Stimulated activated naive CD8-positive, alpha-beta T cell treated with anti-CD3 and anti-CD28 coated beads, Interleukin-15, Interleukin-2, amounts not matched to agents 100 ng/mL and 50 ng/mL, for 24 hours (primary cell): ENCODE data around the gene RPL11.
"Not testable (repeated sequence)": the region's sequence is repeated elsewhere in the genome, so short reads cannot be mapped to it uniquely, and the experiment has no call there.

ENCODE experiments used
- H3K27ac Mint-ChIP-seq: one replicate; pipeline ENCODE4 v1.8.0; 2021; ENCODE audit warnings: mild to moderate bottlenecking, mixed read lengths
- H3K27me3 Mint-ChIP-seq: one replicate; pipeline ENCODE4 v1.8.0; 2021; ENCODE audit warnings: mixed read lengths
- H3K36me3 Mint-ChIP-seq: one replicate; pipeline ENCODE4 v1.8.0; 2021; ENCODE audit warnings: low read depth, mixed read lengths
- H3K4me1 Mint-ChIP-seq: one replicate; pipeline ENCODE4 v1.8.0; 2021; ENCODE audit warnings: low read depth, mixed read lengths
- H3K4me3 Mint-ChIP-seq: one replicate; pipeline ENCODE4 v1.8.0; 2021; ENCODE audit warnings: mild to moderate bottlenecking, mixed read lengths
- H3K9me3 Mint-ChIP-seq: one replicate; pipeline ENCODE4 v1.8.0; 2021; ENCODE audit warnings: mixed read lengths

RPL11 gene

DNA sequence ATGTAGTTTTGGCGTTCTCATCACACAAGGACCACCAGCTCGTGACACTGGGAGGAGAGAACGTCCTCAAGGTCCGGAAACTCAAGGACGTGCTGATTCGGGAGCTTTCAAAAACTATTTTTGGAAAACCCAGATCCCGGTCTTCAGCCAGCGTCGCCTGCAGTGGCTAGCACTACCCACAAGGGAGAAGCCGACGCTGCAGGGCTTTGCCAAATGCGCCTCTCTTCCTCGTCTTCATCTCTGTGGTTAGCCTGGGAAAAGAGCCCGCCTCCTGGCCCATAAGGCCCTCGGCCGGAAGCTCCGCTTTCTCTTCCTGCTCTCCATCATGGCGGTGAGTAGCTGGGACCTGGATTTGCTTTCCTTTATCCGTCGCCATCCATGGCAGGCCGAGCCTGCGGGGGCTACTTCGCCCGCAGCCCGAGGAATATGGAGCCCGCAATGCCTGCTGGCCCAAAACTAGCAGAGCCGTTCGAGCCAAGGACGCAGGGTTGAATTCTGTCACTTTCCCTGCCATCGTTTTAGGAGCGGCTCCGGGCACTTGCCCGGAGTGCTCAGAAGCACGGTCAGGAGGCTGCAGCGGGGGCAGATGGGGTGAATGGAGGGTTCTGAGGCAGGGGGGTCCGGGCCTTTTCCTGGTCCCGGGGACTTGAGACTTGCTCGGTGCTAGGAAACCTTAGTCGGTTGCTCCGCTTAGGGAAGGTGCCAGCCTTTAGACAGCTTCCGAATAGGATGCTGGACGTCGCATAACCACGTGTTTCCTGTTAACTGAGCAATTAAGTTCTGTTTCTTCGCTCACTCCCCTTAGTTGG, at the start of gene RPL11:
Gene RPL11, plus strand, starts transcription at position 308 of the 809 bp plus-strand sequence. Its CDS starts 18 bp downstream, at position 326.
- H3K27ac Mint-ChIP-seq, result peak within 1 kb of the TSS; percentile 98
- no peaks in the 10 kb centered on the region for H3K27me3 Mint-ChIP-seq
- H3K9me3 Mint-ChIP-seq, result no peaks in the 10 kb centered on the region
- H3K4me3 Mint-ChIP-seq, result peak within 1 kb of the TSS; percentile 95
- H3K4me1 Mint-ChIP-seq, result peaks cover 45% of the 10 kb centered on the region
- peaks cover 51% of the 10 kb centered on the region for H3K36me3 Mint-ChIP-seq

DNA sequence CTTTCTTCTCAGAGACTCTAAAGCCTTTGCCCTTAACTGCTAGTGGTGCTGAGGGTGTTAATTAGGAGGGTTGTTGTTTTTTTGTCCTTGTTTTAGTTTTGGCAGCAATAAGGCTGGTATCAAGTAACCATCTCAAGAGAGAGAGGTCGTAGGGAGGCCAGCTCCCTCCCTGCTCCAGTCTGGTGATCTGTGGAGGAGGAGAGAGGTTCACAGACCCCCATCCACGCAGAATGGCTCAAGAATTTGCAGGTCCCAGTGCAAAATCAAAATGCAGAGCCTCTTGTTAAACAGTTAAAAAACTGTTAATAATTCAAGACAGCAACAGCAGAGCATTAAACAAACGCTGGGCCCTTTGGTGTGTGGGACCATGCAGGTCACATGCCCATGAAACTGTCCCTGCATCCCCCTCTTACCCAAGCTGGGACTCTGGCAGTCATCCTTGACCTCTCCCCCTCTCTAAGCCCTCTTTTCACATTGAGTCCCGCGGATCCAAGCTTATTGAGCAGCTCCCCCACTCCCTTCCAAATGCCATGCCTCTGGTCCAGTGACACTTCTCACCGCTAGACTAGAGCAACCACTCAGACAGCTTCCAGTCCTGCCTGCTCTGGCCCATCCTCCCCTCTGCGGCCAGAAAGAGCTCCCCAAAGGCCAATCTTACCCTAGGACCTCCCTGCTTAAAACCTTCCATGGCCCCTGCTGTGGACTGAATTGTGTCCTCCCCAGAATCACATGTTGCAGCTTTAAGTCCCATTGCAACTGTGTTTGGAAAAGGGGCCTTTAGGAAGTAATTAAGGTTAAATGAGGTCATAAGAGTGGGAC, 47.7 kb upstream of the RPL11 start:
- Mint-ChIP-seq H3K9me3 (no peaks in the 10 kb centered on the region), H3K4me3 (no peak overlapping the region), H3K27me3 (no peaks in the 10 kb centered on the region), H3K36me3 (no peaks in the 10 kb centered on the region), H3K4me1 (no peaks in the 10 kb centered on the region), H3K27ac (no peak overlapping the region)

DNA sequence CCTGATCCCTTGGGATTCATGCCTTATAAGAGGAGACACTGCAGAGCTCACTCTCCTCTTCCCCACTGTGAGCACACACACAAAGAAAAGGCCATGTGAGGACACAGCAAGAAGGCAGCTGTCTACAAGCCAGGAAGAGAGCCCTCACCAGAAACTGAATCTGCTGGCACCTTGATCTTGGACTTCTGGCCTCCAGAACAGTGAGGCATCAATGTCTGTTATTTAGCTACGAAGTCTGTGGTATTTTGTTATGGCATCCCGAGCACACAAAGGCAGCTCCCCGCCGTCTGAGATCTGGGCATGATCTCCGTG, 47.1 kb upstream of the RPL11 start:
- H3K36me3 Mint-ChIP-seq, result no peaks in the 10 kb centered on the region
- H3K4me1 Mint-ChIP-seq, result no peaks in the 10 kb centered on the region
- no peaks in the 10 kb centered on the region for H3K9me3 Mint-ChIP-seq
- no peak overlapping the region for H3K27ac Mint-ChIP-seq
- H3K27me3 Mint-ChIP-seq, result no peaks in the 10 kb centered on the region
- H3K4me3 Mint-ChIP-seq, result no peak overlapping the region

DNA sequence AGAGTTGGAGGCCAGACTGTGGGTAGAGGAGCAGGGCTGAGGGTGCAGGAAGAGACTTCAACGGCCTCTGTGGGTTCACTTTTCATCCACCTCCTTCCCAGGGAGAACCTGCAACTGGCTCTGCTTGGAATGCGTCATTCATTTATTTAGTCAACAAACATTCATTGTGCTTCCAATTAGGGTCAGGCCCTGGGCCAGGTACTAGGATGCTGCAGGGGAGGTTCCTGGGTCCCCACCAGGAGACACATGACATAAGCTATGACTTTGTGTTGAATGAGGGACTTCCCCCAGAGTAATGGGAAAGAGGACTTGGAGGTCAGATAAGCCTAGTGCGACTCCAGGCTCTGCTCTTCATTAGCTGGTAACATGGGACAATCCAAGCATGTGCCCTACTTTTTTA, 46.3 kb upstream of the RPL11 start:
- Mint-ChIP-seq H3K4me3 (no peak overlapping the region), H3K27ac (no peak overlapping the region), H3K27me3 (no peaks in the 10 kb centered on the region), H3K9me3 (no peaks in the 10 kb centered on the region), H3K4me1 (no peaks in the 10 kb centered on the region), H3K36me3 (no peaks in the 10 kb centered on the region)

DNA sequence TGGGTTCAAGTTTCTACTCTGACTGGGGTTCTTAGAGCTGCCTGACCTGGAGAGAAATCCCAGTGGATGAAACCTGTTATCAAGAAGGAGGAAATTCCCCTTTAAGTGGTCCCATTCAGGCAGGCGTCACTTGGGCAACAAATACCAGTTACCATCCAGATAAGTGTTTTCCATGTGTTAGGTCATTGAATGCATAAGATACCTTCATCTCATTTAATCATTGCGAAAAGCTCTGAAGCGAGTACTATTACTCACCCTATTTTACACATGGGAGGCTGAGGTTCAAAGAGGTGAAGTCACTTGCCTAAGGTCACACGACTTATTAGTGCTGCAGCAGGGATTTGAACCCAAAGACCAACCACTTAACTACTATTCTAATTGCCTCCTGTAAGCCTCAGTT, 45.5 kb upstream of the RPL11 start:
- H3K36me3 Mint-ChIP-seq, result no peaks in the 10 kb centered on the region
- H3K9me3 Mint-ChIP-seq, result no peaks in the 10 kb centered on the region
- H3K27ac Mint-ChIP-seq, result no peak overlapping the region
- H3K4me3 Mint-ChIP-seq, result no peak overlapping the region
- no peaks in the 10 kb centered on the region for H3K4me1 Mint-ChIP-seq
- no peaks in the 10 kb centered on the region for H3K27me3 Mint-ChIP-seq

DNA sequence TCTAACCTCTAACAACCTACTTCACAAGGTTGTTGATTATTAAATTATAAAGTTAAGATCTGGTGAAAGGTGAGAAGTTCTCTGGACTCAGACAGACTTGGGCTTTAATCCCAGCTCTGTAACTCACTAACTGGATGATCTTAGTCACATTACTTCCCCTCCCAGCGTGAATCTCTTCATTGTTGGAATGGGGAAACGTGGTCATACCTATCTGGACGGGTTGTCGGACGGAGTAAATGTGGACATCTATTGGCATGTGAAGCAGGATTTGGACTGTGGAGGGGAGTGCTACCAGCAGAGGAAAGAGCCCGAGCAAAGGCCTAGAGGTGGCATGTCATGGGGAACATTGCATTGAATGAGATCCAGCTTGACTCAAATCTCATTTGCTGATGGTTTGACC, 45.1 kb upstream of the RPL11 start:
- Mint-ChIP-seq H3K9me3 (no peaks in the 10 kb centered on the region), H3K4me3 (no peak overlapping the region), H3K27ac (no peak overlapping the region), H3K4me1 (no peaks in the 10 kb centered on the region), H3K27me3 (no peaks in the 10 kb centered on the region), H3K36me3 (no peaks in the 10 kb centered on the region)

GRCh38 chr1:23648576-23648975, 43.0 kb upstream of the RPL11 start:
- H3K27me3 Mint-ChIP-seq, result no peaks in the 10 kb centered on the region
- H3K4me1 Mint-ChIP-seq, result no peaks in the 10 kb centered on the region
- no peaks in the 10 kb centered on the region for H3K9me3 Mint-ChIP-seq
- H3K36me3 Mint-ChIP-seq, result no peaks in the 10 kb centered on the region
- H3K27ac Mint-ChIP-seq, result no peak overlapping the region
- no peak overlapping the region for H3K4me3 Mint-ChIP-seq

DNA sequence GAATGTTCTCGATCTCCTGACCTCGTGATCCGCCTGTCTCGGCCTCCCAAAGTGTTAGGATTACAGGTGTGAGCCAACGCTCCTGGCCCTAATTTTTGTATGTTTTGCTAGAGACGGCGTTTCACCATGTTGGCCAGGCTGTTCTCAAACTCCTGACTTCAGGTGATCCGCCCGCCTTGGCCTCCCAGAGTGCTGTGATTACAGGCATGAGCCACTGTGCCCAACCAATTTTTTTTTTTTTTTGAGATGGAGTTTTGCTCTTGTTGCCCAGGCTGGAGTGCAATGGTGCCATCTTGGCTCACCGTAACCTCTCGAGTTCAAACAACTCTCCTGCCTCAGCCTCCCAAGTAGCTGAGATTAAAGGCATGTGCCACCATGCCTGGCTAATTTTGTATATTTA, 42.4 kb upstream of the RPL11 start:
- not testable (repeated sequence) for H3K27ac Mint-ChIP-seq, H3K9me3 Mint-ChIP-seq, H3K4me1 Mint-ChIP-seq, H3K36me3 Mint-ChIP-seq, H3K4me3 Mint-ChIP-seq, H3K27me3 Mint-ChIP-seq

- Mint-ChIP-seq H3K4me3 (no peak overlapping the region), H3K27ac (no peak overlapping the region), H3K27me3 (no peaks in the 10 kb centered on the region), H3K36me3 (no peaks in the 10 kb centered on the region), H3K9me3 (no peaks in the 10 kb centered on the region), H3K4me1 (no peaks in the 10 kb centered on the region)
These were observed 41.1 kb upstream of the RPL11 start for GRCh38 chr1:23650344-23650990.

DNA sequence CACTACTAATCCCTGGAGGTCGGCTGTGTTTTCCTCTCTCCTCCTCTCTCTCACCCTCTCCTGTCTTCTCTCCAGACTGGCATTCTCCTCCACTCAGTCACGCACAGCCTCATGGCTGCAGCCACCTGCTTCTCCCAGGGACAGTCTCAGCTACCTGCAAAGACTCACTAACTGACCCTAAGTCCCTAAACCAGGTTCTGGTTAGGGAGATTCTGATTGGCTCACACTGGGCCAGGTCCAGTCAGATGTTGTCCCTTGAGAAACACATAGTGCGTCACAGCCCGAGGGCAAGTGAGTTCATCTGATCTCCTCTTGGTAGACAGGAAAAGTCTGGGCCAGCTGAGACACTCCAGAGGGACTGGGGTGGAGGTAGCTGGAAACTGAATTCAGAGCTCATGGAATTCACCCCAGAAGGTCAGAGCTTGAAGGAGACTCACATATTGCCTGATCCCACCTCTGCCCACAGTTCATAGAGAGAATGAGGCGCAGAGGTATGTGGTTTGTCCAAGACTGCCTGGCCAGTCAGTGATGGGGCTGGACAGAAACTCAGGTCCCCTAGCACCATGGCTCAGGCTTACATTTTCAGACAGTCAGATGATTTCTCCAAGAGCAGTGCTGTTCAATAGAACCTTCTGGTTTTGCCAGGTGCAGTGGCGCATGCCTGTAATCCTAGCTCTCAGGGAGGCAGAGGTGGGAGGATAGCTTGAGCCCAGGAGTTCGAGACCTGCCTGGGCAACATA, 40.4 kb upstream of the RPL11 start:
- no peaks in the 10 kb centered on the region for H3K36me3 Mint-ChIP-seq
- no peak overlapping the region for H3K27ac Mint-ChIP-seq
- H3K4me3 Mint-ChIP-seq, result no peak overlapping the region
- H3K9me3 Mint-ChIP-seq, result no peaks in the 10 kb centered on the region
- H3K4me1 Mint-ChIP-seq, result no peaks in the 10 kb centered on the region
- no peaks in the 10 kb centered on the region for H3K27me3 Mint-ChIP-seq

GRCh38 chr1:23657659-23658275, 33.8 kb upstream of the RPL11 start:
- H3K4me1 Mint-ChIP-seq, result no peaks in the 10 kb centered on the region
- no peak overlapping the region for H3K4me3 Mint-ChIP-seq
- peak overlapping the region; percentile 49 for H3K27ac Mint-ChIP-seq
- no peaks in the 10 kb centered on the region for H3K9me3 Mint-ChIP-seq
- no peaks in the 10 kb centered on the region for H3K27me3 Mint-ChIP-seq
- no peaks in the 10 kb centered on the region for H3K36me3 Mint-ChIP-seq

- Mint-ChIP-seq H3K4me1 (peaks cover 7% of the 10 kb centered on the region), H3K4me3 (no peak overlapping the region), H3K9me3 (no peaks in the 10 kb centered on the region), H3K36me3 (no peaks in the 10 kb centered on the region), H3K27me3 (no peaks in the 10 kb centered on the region), H3K27ac (no peak overlapping the region)
These were observed 30.9 kb upstream of the RPL11 start for GRCh38 chr1:23660671-23661070.

GRCh38 chr1:23661887-23662286, 29.7 kb upstream of the RPL11 start:
- Mint-ChIP-seq H3K9me3 (no peaks in the 10 kb centered on the region), H3K4me1 (peaks cover 7% of the 10 kb centered on the region), H3K4me3 (no peak overlapping the region), H3K27me3 (no peaks in the 10 kb centered on the region), H3K36me3 (no peaks in the 10 kb centered on the region), H3K27ac (no peak overlapping the region)
